Anterior cingulate cortex (tissue), 58 donors: Measurements from ENCODE around the gene SLC12A1.

Source experiments
- DNase-seq, 58 donors: peaks; one replicate each; lab custom pipeline; 2025; lab: John Stamatoyannopoulos, UW

SLC12A1 gene

GRCh38 chr15:48340111-48340510, 134.0 kb downstream of the SLC12A1 start:
- no peak for DNase-seq

- no peak for DNase-seq
Measured at GRCh38 chr15:48343865-48344264, 137.8 kb downstream of the SLC12A1 start.

- no peak for DNase-seq
Measured at GRCh38 chr15:48345516-48345915, 139.4 kb downstream of the SLC12A1 start.

GRCh38 chr15:48352474-48353072, 146.5 kb downstream of the SLC12A1 start:
- peak in 33 of 58 donors; percentile 0 to 53 (median 8) for DNase-seq
